Fibroblast of lung (primary cell): ENCODE results near the gene CCT8. TPM values are rescaled to one million over a fixed set of nuclear protein-coding genes. Genes with fewer than 3 reads are reported as not detected.

Source experiments
- DNase-seq, 2 donors: peaks; one replicate each; pipeline versions ENCODE4 v3.0.0 to v3.0.0-alpha.2; 2010; ENCODE audit warnings: low read depth in 2 of 2
- H2AFZ ChIP-seq: 2 replicates; pipeline ENCODE4 v1.5.1; 2012; ENCODE audit warnings: low read length, control low read depth, inconsistent platforms
- H3K27ac ChIP-seq: 2 replicates; pipeline ENCODE4 v1.5.1; 2011; ENCODE audit warnings: low read length, control low read depth; ENCODE audit not compliant: insufficient read depth
- H3K27me3 ChIP-seq: 2 replicates; pipeline ENCODE4 v1.5.1; 2011; ENCODE audit warnings: mild to moderate bottlenecking, low read length; ENCODE audit not compliant: control insufficient read depth, insufficient read depth
- H3K36me3 ChIP-seq: 2 replicates; pipeline ENCODE4 v1.5.1; 2011; ENCODE audit warnings: low read length; ENCODE audit not compliant: control insufficient read depth, insufficient read depth
- H3K4me1 ChIP-seq: 2 replicates; pipeline ENCODE4 v1.5.1; 2011; ENCODE audit warnings: low read length; ENCODE audit not compliant: control insufficient read depth, insufficient read depth; ENCODE audit errors: extremely low read depth
- H3K4me2 ChIP-seq: 2 replicates; pipeline ENCODE4 v1.5.1; 2011; ENCODE audit warnings: low read length, control low read depth; ENCODE audit not compliant: insufficient read depth; ENCODE audit errors: extremely low read depth
- H3K4me3 ChIP-seq, 4 experiments: fragments of 200-600 bp in 1 of 4; sonication (generic) in 1 of 4; replicated peaks in 1 of 4; 2 replicates each; pipeline ENCODE4 v1.5.1; 2011 to 2016; ENCODE audit warnings: low read length in 4 of 4, low read depth in 3 of 4, mild to moderate bottlenecking in 3 of 4, control low read depth in 2 of 4, inconsistent platforms in 1 of 4, mixed read lengths in 1 of 4; ENCODE audit not compliant: insufficient read depth in 1 of 4; ENCODE audit errors: control extremely low read depth in 1 of 4
- H3K79me2 ChIP-seq: 2 replicates; pipeline ENCODE4 v1.5.1; 2012; ENCODE audit warnings: mild to moderate bottlenecking, low read length, inconsistent platforms; ENCODE audit not compliant: control insufficient read depth, insufficient read depth
- H3K9ac ChIP-seq: 2 replicates; pipeline ENCODE4 v1.5.1; 2011; ENCODE audit warnings: mild to moderate bottlenecking, low read length, control low read depth; ENCODE audit not compliant: insufficient read depth
- H3K9me3 ChIP-seq: 2 replicates; pipeline ENCODE4 v1.5.1; 2012; ENCODE audit warnings: low read depth, low read length; ENCODE audit not compliant: control insufficient read depth, insufficient read depth
- H4K20me1 ChIP-seq: 2 replicates; pipeline ENCODE4 v1.5.1; 2011; ENCODE audit warnings: low read length; ENCODE audit not compliant: control insufficient read depth, insufficient read depth; ENCODE audit errors: extremely low read depth
- EZH2 ChIP-seq: IDR thresholded peaks from 2 replicates; pipeline ENCODE4 v1.5.1; 2012; ENCODE audit warnings: low read length, control low read depth, mild to moderate bottlenecking; ENCODE audit errors: missing control alignments
- polyA plus RNA-seq, 2 donors: library from polyadenylated mRNA; depleted of rRNA in 1 of 2; stranded (reverse) in 1 of 2; unstranded in 1 of 2; fragments of >200 nt; gene quantifications; 2 replicates each; pipeline ENCODE4 v1.2.1, GENCODE V29; 2011 to 2012; ENCODE audit warnings: missing spikeins in 1 of 2
- total RNA-seq: library from RNA; depleted of rRNA; stranded (reverse); fragments of >200 nt; gene quantifications from 2 replicates; pipeline ENCODE4 v1.2.1, GENCODE V29; 2014
- TF ChIP-seq, protein P1 (sequence below), 2 donors: IDR thresholded peaks in 1 of 2; conservative IDR thresholded peaks in 1 of 2; 1 replicate in 1 of 2; 2 replicates in 1 of 2; pipeline ENCODE4 v1.5.1; 2011 to 2012; ENCODE audit warnings: low read length in 2 of 2, control low read depth in 1 of 2, inconsistent platforms in 1 of 2, low read depth in 1 of 2, mild to moderate bottlenecking in 1 of 2

The CCT8 gene
- total and polyA plus RNA-seq, 2 donors (not counting 1 experiment from before 2014, with no cell fraction given), result 207 to 209 TPM

GRCh38 chr21:29115899-29116298 lies 42.5 kb upstream of the CCT8 start:
- TF ChIP-seq, protein P1, sequence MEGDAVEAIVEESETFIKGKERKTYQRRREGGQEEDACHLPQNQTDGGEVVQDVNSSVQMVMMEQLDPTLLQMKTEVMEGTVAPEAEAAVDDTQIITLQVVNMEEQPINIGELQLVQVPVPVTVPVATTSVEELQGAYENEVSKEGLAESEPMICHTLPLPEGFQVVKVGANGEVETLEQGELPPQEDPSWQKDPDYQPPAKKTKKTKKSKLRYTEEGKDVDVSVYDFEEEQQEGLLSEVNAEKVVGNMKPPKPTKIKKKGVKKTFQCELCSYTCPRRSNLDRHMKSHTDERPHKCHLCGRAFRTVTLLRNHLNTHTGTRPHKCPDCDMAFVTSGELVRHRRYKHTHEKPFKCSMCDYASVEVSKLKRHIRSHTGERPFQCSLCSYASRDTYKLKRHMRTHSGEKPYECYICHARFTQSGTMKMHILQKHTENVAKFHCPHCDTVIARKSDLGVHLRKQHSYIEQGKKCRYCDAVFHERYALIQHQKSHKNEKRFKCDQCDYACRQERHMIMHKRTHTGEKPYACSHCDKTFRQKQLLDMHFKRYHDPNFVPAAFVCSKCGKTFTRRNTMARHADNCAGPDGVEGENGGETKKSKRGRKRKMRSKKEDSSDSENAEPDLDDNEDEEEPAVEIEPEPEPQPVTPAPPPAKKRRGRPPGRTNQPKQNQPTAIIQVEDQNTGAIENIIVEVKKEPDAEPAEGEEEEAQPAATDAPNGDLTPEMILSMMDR (conservative IDR thresholded peaks at IDR 0.05 in 1 of 2, IDR thresholded peaks at IDR 0.05 in 1 of 2; ENCODE audit: low read depth in 1 of 2, low read length in 2 of 2), result no peak
- no peak for TF ChIP-seq EZH2
- no peaks in the 10 kb centered on the region for H3K36me3 ChIP-seq
- no peak overlapping the region for H3K4me2 ChIP-seq
- DNase-seq, result peak in 1 of 2 donors; percentile 36
- H3K27me3 ChIP-seq, result no peaks in the 10 kb centered on the region
- no peak overlapping the region for H3K27ac ChIP-seq
- no peaks in the 10 kb centered on the region for H3K9me3 ChIP-seq
- peaks cover 9% of the 10 kb centered on the region for H3K4me1 ChIP-seq
- H2AFZ ChIP-seq, result no peak overlapping the region
- no peaks in the 10 kb centered on the region for H4K20me1 ChIP-seq
- H3K79me2 ChIP-seq, result no peaks in the 10 kb centered on the region
- H3K9ac ChIP-seq, result no peak overlapping the region
- no peak overlapping the region for H3K4me3 ChIP-seq

GRCh38 chr21:29114765-29115500 lies 41.5 kb upstream of the CCT8 start:
- Histone ChIP-seq H3K27ac (no peak overlapping the region), H3K36me3 (no peaks in the 10 kb centered on the region), H3K4me2 (no peak overlapping the region), H3K79me2 (no peaks in the 10 kb centered on the region), H2AFZ (no peak overlapping the region), H3K27me3 (no peaks in the 10 kb centered on the region), H3K4me3 (no peak overlapping the region), H3K9me3 (no peaks in the 10 kb centered on the region), H4K20me1 (no peaks in the 10 kb centered on the region), H3K4me1 (peaks cover 9% of the 10 kb centered on the region), H3K9ac (no peak overlapping the region)
- peak; percentile 81 to 92 for DNase-seq
- TF ChIP-seq, protein P1 (conservative IDR thresholded peaks at IDR 0.05 in 1 of 2, IDR thresholded peaks at IDR 0.05 in 1 of 2; ENCODE audit: low read depth in 1 of 2, low read length in 2 of 2), result no peak
- TF ChIP-seq EZH2, result no peak

DNA sequence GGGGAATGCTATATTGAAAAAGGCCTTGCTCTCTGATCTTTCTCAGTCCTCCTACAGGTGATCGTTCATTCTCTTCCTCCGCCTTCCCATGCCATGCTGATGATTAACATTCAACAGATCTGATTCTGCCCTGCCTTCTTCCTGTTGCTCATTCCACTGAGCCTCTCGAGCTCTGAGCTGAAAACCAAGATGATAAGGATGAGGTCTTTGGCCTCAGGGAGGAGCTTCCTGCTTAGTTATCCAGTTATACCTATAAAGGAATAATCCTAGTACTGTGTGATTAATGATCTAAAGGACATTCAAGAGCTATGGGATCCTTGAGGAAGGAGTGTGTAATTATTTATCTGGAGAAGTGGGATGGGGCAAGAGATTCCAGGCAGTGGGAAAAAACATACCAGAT lies 31.8 kb upstream of the CCT8 start:
- no peak overlapping the region for H3K4me2 ChIP-seq
- H3K36me3 ChIP-seq, result no peaks in the 10 kb centered on the region
- H3K79me2 ChIP-seq, result no peaks in the 10 kb centered on the region
- no peak overlapping the region for H3K4me3 ChIP-seq
- H3K9ac ChIP-seq, result no peak overlapping the region
- TF ChIP-seq EZH2, result no peak
- TF ChIP-seq, protein P1 (conservative IDR thresholded peaks at IDR 0.05 in 1 of 2, IDR thresholded peaks at IDR 0.05 in 1 of 2; ENCODE audit: low read depth in 1 of 2, low read length in 2 of 2), result no peak
- H3K4me1 ChIP-seq, result no peaks in the 10 kb centered on the region
- DNase-seq, result peak in 1 of 2 donors; percentile 81
- no peaks in the 10 kb centered on the region for H3K9me3 ChIP-seq
- H3K27ac ChIP-seq, result no peak overlapping the region
- H3K27me3 ChIP-seq, result no peaks in the 10 kb centered on the region
- no peaks in the 10 kb centered on the region for H4K20me1 ChIP-seq
- no peak overlapping the region for H2AFZ ChIP-seq
